ENCODE measurements around the gene BRD3OS.
A peak's percentile ranks its signal among the peaks of the same experiment; 100 is the strongest.
"Not testable (repeated sequence)": the region's sequence is repeated elsewhere in the genome, so short reads cannot be mapped to it uniquely, and the experiment has no call there.

Gene BRD3OS

DNA sequence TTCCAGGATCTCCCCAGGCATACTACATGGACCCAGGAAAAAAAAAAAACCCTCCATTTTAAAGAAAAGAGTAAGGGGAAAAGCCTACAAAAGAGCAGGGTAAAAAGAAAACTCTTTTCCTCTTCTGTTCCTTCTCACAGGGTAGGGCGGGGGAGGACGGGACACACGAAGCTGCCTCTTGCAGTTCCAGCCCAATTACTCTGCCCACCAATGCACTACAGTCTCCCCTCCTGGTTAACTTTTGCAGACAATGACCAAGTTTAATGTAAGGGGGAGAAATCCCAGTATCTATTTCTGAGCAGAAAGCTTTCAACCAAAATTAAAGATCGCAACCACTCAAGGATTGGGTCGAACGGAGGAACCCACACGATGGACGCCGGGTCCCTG lies 41.2 kb downstream of the BRD3OS start:
- DNase-seq = no peak

DNA sequence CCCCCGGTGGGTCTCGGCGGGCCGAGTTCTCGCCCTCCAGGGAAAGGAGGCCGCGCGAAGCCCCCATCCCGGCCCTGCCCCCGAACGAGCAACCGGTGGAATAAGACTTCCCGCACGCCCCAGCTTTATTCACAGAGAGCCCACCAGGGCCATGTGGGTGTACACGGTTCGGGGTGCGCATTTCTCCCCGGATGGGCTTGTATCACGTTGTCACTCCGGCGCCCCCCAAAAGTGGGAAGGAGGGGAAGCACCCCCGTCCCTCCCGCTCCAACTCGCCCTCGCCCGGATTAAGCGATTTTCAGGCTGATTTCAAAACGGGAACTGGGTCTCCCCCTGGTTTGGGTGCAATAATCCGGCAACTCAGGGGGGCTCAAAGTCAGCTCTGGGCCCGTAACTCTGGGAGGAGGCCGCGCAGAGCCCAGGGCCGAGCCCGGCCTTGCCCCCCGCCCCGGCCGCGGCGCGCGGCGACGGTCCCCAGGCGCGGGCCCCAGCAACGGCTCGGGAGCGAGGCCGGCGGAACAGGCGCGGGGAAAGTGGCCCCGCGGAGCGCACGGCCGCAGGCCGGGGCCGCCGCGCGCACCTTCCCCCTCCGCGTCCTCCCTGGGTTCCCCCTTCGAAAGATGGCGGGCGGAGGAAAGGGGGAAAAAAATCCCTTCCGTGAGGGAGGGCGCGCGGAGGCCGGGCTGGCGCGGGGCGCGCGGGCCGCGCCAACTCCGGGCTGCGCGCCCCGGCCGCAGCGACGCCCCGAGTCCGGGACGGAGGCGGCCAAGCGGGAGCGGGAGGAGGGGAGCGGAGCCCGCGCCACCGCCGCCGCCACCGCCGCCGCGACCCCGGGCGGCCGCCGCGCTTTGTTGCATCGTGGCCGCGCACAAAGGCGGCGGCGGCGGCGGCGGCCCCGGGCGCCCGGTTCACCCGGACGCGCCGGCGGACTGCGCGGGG lies 41.9 kb downstream of the BRD3OS start:
- DNase-seq = peak; percentile 66

DNA sequence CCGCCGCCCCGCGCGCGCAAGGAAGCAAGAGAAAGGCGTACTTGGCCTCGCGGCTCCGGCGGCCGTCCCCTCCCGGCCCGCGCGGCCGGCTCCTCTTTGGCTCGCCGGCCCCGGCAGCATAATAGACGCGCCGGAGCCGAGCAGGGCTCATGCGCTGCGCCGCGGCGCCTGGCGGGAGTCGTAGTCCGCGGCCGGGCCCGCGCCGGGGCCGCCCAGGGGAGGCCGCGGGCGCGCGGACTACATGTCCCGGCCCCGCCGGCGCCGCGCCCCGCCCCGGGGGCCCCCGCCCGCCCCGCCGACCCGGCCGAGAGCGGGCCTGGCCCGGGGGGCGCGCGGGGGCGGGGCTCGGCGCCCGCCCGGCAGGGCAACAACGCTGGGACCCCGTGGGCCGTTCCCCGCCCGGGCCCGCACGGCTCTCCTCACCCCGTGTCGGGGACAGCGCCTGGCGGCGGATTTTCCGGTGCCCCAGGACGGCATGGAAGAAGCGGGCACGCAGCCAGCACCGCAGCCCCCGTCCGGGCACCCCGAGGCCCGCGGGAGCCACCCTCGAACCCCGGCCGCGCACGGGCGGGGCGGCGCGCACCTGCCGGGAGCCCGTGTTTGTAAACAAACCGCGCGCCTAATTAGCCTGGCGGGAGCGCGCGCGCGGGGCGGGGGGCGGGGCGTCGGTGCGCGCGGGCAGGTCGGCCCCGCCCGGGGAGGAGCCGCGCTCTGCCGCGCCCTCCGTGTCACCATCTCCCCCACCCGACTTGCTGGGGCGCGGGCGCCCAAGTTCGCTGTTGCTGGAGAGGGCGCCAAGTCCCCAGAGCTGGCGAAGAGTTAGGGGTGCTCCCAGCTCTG lies 42.8 kb downstream of the BRD3OS start, which contains the start of gene BRD3:
Gene BRD3 (minus strand): TSS at position 123 of the 840 bp plus-strand sequence. CDS start 14,549 bp downstream, outside the sequence.
- DNase-seq = peak; percentile 89

DNA sequence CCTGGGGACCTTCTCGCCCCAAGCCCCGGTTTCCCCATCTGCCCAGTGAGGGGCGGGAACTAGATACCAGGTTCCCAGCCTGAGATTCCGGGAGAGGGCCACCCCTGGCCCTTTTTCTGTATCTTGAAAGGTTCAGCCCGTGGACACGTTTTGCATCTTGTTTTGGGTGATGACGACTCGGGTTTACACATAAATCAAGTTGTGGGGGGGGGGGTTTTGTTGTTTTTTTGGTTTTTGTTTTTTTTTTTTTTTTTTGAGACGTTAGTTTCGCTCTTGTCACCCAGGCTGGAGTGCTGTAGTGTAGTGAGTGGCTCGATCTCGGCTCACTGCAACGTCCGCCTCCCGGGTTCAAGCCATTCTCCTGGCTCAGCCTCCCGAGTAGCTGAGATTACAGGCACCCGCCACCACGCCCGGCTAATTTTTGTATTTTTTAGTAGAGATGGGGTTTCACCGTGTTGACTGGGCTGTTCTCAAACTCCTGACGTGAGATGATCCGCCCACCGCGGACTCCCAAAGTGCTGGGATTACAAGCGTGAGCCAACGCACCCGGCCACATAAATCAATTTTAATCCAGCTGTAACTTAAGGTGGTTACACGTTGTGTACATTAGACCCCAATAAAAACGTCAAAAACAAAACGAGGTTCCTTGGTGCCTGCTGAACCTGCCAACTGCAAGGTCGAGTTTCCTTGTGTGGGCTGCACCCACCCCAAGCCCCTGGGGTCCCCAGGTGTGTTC lies 43.6 kb downstream of the BRD3OS start:
- peak; percentile 20 for DNase-seq

DNA sequence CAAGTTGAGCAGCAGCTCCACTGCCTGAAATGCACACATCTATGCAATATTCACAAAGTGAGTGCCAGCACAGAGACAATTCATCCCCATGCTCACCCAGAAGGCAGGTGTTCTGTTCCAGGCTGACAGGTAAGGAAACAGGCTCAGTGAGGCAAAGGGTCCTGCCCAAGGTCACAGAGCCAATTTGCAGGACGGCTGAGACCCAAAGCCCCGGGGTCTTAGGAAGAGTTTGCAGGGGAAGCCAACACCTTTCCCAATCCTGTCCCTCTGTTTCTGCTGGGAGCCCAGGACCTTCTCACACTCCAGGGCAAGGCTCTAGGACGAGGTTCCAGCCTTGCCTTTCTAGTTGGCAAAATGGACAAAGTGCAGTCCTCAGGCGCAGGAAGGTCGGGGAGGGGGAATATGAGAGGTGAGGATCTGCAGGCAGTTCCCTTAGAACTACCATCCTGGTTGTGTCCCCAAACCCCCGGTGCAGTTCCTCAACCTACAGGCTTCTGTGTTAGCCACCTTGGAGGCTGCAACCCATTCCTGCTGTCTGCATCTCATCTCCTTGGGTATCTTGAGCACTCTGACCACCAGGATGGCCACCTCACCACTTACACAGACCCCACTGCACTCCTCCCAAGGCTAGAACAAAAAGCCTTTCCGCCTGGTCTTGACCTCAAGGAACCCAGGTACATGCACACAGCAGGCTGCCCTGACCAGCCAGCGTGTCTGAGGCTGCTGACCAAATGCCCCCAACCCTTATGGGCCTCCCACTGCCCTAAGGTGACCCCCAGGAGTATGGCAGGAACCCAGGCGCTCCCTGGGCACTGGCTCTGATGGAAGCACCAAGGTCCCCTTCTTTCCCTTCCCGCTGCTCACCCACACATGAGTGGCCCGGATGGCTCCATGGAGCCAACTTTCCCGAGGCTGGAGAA lies 44.5 kb downstream of the BRD3OS start:
- DNase-seq = no peak

DNA sequence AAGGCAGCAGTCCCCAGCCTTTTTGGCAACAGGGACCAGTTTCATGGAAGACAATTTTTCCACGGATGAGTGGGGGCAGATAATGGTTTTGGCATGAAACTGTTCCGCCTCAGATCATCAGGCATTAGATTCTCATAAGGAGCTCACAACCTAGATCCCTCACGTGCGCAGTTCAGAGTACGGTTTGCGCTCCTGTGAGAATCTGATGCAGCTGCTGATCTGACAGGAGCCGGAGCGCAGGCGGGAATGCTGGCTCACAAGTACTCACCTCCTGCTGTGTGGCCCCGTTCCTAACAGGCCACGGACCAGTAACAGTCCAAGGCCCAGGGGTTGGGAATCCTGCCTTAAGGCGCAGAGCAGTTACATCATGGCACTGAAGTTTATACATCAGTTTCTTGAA lies 45.9 kb downstream of the BRD3OS start:
- DNase-seq = no peak

DNA sequence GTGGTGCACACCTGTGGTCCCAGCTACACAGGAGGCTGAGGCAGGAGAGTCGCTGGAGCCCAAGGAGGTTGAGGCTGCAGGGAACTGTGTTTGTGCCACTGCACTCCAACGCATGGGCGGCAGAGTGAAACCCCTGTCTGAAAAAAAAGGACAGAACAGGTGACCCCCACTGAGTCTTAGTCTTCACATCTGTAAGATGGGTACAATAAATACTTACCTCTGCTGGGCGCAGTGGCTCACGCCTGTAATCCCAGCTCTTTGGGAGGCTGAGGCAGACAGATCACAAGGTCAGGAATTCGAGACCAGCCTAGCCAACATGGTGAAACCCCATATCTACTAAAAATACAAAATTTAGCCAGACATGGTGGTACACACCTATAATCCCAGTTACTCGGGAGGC lies 47.4 kb downstream of the BRD3OS start:
- DNase-seq = not testable (repeated sequence)

DNA sequence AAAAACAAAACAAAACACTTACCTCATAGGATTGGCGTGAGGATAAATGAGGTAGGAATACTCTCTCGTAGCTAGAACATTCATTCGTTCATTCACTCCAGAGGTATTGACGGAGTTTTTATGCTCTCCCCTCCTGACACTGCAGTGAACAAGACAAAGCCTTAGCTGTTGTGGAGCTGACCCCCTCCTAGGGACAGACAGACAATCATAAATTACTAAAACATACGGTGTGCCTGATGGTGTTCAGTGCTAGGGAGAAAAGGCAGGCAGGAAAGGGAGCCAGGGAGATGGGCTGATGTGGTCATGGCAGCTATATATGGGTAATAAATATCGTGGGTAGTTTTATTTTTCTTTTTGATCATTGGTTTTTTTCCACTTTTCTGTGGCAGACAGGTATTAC lies 48.2 kb downstream of the BRD3OS start:
- DNase-seq = peak; percentile 14

DNA sequence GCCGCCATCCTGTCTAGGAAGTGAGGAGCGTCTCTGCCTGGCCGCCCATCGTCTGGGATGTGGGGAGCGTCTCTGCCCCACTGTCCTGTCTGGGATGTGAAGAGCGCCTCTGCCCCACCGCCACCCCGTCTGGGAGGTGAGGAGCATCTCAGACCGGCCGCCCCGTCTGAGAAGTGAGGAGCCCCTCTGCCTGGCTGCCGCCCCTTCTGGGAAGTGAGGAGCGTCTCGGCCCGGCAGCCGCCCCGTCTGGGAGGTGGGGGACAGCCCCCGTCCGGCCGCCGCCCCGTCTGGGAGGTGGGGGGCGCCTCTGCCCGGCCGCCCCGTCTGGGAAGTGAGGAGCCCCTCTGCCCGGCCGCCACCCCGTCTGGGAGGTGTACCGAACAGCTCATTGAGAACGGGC lies 50.4 kb downstream of the BRD3OS start:
- DNase-seq = not testable (repeated sequence)

DNA sequence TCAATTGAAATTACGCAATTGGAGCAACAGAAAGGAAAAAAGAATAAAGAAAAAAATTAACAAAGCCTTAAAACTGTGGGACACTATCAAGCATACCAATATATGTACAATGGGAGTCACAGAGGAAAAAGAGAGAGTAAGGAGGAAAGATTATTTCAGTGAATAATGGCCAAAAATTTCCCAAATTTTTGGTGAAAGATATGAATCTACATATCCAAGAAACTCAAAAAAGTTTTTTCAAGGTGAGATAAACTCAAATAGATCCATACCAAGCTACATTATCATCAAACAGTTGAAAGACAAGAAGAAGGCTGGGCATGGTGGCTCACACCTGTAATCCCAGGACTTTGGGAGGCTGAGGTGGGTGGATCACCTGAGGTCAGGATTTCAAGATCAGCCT lies 51.4 kb downstream of the BRD3OS start:
- no peak for DNase-seq

Data from NCI-H2171 treated with DMSO at 0.1 percent for 48 hours (cell line).